ENCODE data around the gene ASCL3. TPM values are rescaled to one million over a fixed set of nuclear protein-coding genes. Genes with fewer than 3 reads are reported as not detected.

The ASCL3 gene
- total RNA-seq, 1 donor from 2014 or later: not detected

- DNase-seq: no peak
- H3K4me1 ChIP-seq: no peaks in the 10 kb centered on the region
- intact Hi-C loops (cut with DNase I): no loop called here
- H3K9me3 ChIP-seq: no peaks in the 10 kb centered on the region
- ATAC-seq: no peak
- H3K4me3 ChIP-seq: no peak overlapping the region
- peaks cover 26% of the 10 kb centered on the region for H3K36me3 ChIP-seq
- no peaks in the 10 kb centered on the region for H3K27me3 ChIP-seq
- TF ChIP-seq CTCF (IDR thresholded peaks at IDR 0.05): no peak
- no peak overlapping the region for H3K27ac ChIP-seq
Observed at GRCh38 chr11:8925711-8926110, 17.1 kb downstream of the ASCL3 start.

- no peak overlapping the region for H3K4me3 ChIP-seq
- TF ChIP-seq CTCF (IDR thresholded peaks at IDR 0.05): no peak
- H3K27ac ChIP-seq: no peak overlapping the region
- H3K27me3 ChIP-seq: no peaks in the 10 kb centered on the region
- H3K4me1 ChIP-seq: peaks cover 4% of the 10 kb centered on the region
- ATAC-seq (no peak), DNase-seq (no peak)
- intact Hi-C loops (cut with DNase I): no loop called here
- H3K9me3 ChIP-seq: no peaks in the 10 kb centered on the region
- H3K36me3 ChIP-seq: peaks cover 56% of the 10 kb centered on the region
Observed at GRCh38 chr11:8922691-8923090, 20.1 kb downstream of the ASCL3 start.

- intact Hi-C loops (cut with DNase I): no loop called here
- TF ChIP-seq CTCF (IDR thresholded peaks at IDR 0.05): no peak
- peak overlapping the region; percentile 77 for H3K27ac ChIP-seq
- H3K4me3 ChIP-seq: peak overlapping the region; percentile 9
- peak; percentile 73 for DNase-seq
- peak; percentile 90 for ATAC-seq
- no peaks in the 10 kb centered on the region for H3K27me3 ChIP-seq
- no peaks in the 10 kb centered on the region for H3K9me3 ChIP-seq
- peaks cover 38% of the 10 kb centered on the region for H3K4me1 ChIP-seq
- H3K36me3 ChIP-seq: peaks cover 66% of the 10 kb centered on the region
Observed at GRCh38 chr11:8917157-8917825, 25.5 kb downstream of the ASCL3 start.

GRCh38 chr11:8914661-8915018 is 28.2 kb downstream of the ASCL3 start:
- DNase-seq (no peak), ATAC-seq (no peak)
- intact Hi-C loops (cut with DNase I): no loop called here
- Histone ChIP-seq H3K27me3 (no peaks in the 10 kb centered on the region), H3K4me1 (peaks cover 46% of the 10 kb centered on the region), H3K9me3 (no peaks in the 10 kb centered on the region), H3K27ac (peak overlapping the region; percentile 59), H3K4me3 (peak overlapping the region; percentile 17), H3K36me3 (peaks cover 39% of the 10 kb centered on the region)
- TF ChIP-seq CTCF (IDR thresholded peaks at IDR 0.05): no peak

- H3K27ac ChIP-seq: peak overlapping the region; percentile 59
- intact Hi-C loops (cut with DNase I): no loop called here
- peak overlapping the region; percentile 17 for H3K4me3 ChIP-seq
- ATAC-seq (no peak), DNase-seq (no peak)
- H3K27me3 ChIP-seq: no peaks in the 10 kb centered on the region
- peaks cover 34% of the 10 kb centered on the region for H3K36me3 ChIP-seq
- peaks cover 47% of the 10 kb centered on the region for H3K4me1 ChIP-seq
- peak; percentile 70 for TF ChIP-seq CTCF (IDR thresholded peaks at IDR 0.05)
- H3K9me3 ChIP-seq: no peaks in the 10 kb centered on the region
Observed at GRCh38 chr11:8913961-8914660, 28.7 kb downstream of the ASCL3 start.

Data from upper lobe of right lung (tissue), 1 donor.